Measurements from ENCODE around the gene CXCL8. TPM values are rescaled to one million over a fixed set of nuclear protein-coding genes. Genes with fewer than 3 reads are reported as not detected.
"Not testable (repeated sequence)": the region's sequence is repeated elsewhere in the genome, so short reads cannot be mapped to it uniquely, and the experiment has no call there.

The CXCL8 gene
- total RNA-seq (5.2 and 12.6 TPM in 2 replicates), polyA plus RNA-seq (3.4 and 6.4 TPM in 2 replicates), polyA minus RNA-seq (18.1 and 19.6 TPM in 2 replicates), Bru-seq, nascent RNA (percentile 97 among the genes with signal in this experiment), BruChase-seq, experiment 1, labeled RNA remaining after a 6-hour chase (percentile 54 among the genes with signal in this experiment), BruChase-seq, experiment 2, labeled RNA remaining after a 2-hour chase (percentile 64 among the genes with signal in this experiment)
- 13.7 and 15.1 TPM in 2 replicates for polyA plus RNA-seq (2011; cell fraction: cytosol; rRNA removed)
- polyA plus RNA-seq (2011; cell fraction: nucleus; rRNA removed): 15.6 and 21.3 TPM in 2 replicates
- 35.7 and 56.4 TPM in 2 replicates for polyA plus RNA-seq (2012)
- 6.1 TPM for polyA minus RNA-seq (2011; cell fraction: cytosol; rRNA and poly(A)+ RNA removed)
- 14.4 and 30.7 TPM in 2 replicates for polyA minus RNA-seq (2011; cell fraction: nucleus; rRNA and poly(A)+ RNA removed)
- long read RNA-seq, transcript CXCL8-201 (4 exons, 1,705 nt): major isoform, 9 of 9 reads
- long read RNA-seq, partial matches to known transcripts: 0 of 9 reads
- long read RNA-seq, other reads (novel, unspliced or antisense): 0 of 9 reads

DNA sequence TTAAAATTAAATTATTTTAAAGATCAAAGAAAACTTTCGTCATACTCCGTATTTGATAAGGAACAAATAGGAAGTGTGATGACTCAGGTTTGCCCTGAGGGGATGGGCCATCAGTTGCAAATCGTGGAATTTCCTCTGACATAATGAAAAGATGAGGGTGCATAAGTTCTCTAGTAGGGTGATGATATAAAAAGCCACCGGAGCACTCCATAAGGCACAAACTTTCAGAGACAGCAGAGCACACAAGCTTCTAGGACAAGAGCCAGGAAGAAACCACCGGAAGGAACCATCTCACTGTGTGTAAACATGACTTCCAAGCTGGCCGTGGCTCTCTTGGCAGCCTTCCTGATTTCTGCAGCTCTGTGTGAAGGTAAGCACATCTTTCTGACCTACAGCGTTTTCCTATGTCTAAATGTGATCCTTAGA is at the start of gene CXCL8:
CXCL8 (plus strand) TSS at position 217 of the 426 bp plus-strand sequence; CDS start at position 307, 90 bp downstream.
- Histone ChIP-seq H4K20me1 (replicated peaks; ENCODE audit: control insufficient read depth, extremely low read depth, insufficient read depth, low read length) (no peaks in the 10 kb centered on the region), H3K4me2 (ENCODE audit: insufficient read depth, low read length) (peak within 1 kb of the TSS; percentile 90), H3K9me1 (replicated peaks; ENCODE audit: control insufficient read depth, extremely low read depth, insufficient read depth, low read length) (no peaks in the 10 kb centered on the region), H3K4me3 (replicated peaks in 1 of 3; ENCODE audit: insufficient read depth in 1 of 3, low read depth in 1 of 3, low read length in 3 of 3) (peak within 1 kb of the TSS in 2 of 3 experiments; percentile 20 to 62), H3K79me2 (ENCODE audit: control insufficient read depth, insufficient read depth, low read length) (no peaks in the 10 kb centered on the region), H3K36me3 (ENCODE audit: control insufficient read depth in 2 of 2, extremely low read depth in 1 of 2, insufficient read depth in 2 of 2, low read length in 2 of 2) (no peaks in the 10 kb centered on the region), H3K27ac (ENCODE audit: insufficient read depth, low read depth, low read length) (peak within 1 kb of the TSS; percentile 75), H3K4me1 (ENCODE audit: control insufficient read depth, extremely low read depth, insufficient read depth, low read length) (peaks cover 28% of the 10 kb centered on the region), H3K27me3 (ENCODE audit: control insufficient read depth in 2 of 2, insufficient read depth in 2 of 2, low read length in 2 of 2) (no peaks in the 10 kb centered on the region), H2AFZ (ENCODE audit: low read depth, low read length) (no peak within 1 kb of the TSS), H3K9me3 (replicated peaks; ENCODE audit: control insufficient read depth, insufficient read depth, low read length) (no peaks in the 10 kb centered on the region), H3K9ac (replicated peaks; ENCODE audit: extremely low read depth, insufficient read depth, low read length) (peak within 1 kb of the TSS; percentile 46)
- ChIA-PET CTCF (interaction anchor here (0.9 to 2.7 kb wide), 10 partner anchors 9 to 394 kb away, joined by 3 to 31 read pairs (median 6); no protein-coding TSS in a partner anchor), POLR2A (interaction anchor here (0.8 to 0.9 kb wide), 2 partner anchors 42 to 79 kb away, joined by 3 read pairs; no protein-coding TSS in a partner anchor)
- DNase-seq (ENCODE audit: low read depth, low spot score) (peak; percentile 94), FAIRE-seq (peak; percentile 95)
- dilution Hi-C loops (cut with MboI; ENCODE audit: extremely low pct_ligation_motif_present, low sequenced_read_pairs): no loop called here
- BruUV-seq (replicated peaks): no TSS peak
- intact Hi-C loops (cut with micrococcal nuclease): loop anchor here (1.0 to 5.0 kb wide), 7 partner anchors 14 to 877 kb away; no protein-coding TSS in a partner anchor
- TF ChIP-seq FOS (IDR thresholded peaks at IDR 0.05; ENCODE audit: borderline replicate concordance, insufficient read depth, low read length) (peak; percentile 93), GATA2 (IDR thresholded peaks at IDR 0.05; ENCODE audit: insufficient read depth, insufficient read length, low read depth, low read length) (peak; percentile 95), POLR2A (IDR thresholded peaks at IDR 0.05; ENCODE audit: low read depth, low read length) (peak; percentile 73), POLR2AphosphoS5 (IDR thresholded peaks at IDR 0.05; ENCODE audit: insufficient read depth, low read depth, low read length) (peak; percentile 98), JUN (IDR thresholded peaks at IDR 0.05; ENCODE audit: borderline replicate concordance, insufficient read depth, insufficient read length, low read depth) (peak; percentile 89)
- TF ChIP-seq, protein P1, sequence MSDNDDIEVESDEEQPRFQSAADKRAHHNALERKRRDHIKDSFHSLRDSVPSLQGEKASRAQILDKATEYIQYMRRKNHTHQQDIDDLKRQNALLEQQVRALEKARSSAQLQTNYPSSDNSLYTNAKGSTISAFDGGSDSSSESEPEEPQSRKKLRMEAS (IDR thresholded peaks at IDR 0.05; ENCODE audit: insufficient read depth, insufficient read length): no peak
- TF ChIP-seq, protein P2, sequence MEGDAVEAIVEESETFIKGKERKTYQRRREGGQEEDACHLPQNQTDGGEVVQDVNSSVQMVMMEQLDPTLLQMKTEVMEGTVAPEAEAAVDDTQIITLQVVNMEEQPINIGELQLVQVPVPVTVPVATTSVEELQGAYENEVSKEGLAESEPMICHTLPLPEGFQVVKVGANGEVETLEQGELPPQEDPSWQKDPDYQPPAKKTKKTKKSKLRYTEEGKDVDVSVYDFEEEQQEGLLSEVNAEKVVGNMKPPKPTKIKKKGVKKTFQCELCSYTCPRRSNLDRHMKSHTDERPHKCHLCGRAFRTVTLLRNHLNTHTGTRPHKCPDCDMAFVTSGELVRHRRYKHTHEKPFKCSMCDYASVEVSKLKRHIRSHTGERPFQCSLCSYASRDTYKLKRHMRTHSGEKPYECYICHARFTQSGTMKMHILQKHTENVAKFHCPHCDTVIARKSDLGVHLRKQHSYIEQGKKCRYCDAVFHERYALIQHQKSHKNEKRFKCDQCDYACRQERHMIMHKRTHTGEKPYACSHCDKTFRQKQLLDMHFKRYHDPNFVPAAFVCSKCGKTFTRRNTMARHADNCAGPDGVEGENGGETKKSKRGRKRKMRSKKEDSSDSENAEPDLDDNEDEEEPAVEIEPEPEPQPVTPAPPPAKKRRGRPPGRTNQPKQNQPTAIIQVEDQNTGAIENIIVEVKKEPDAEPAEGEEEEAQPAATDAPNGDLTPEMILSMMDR (IDR thresholded peaks at IDR 0.05; ENCODE audit: extremely low read depth in 1 of 2, insufficient read depth in 1 of 2, low read depth in 1 of 2, low read length in 2 of 2): no peak

GRCh38 chr4:73691201-73691600 is 49.2 kb upstream of the CXCL8 start:
- BruUV-seq (replicated peaks): not testable (repeated sequence)

More at GRCh38 chr4:73691201-73691600, 49.2 kb upstream of the CXCL8 start:
- intact Hi-C loops (cut with micrococcal nuclease); H3K27ac ChIP-seq (ENCODE audit: insufficient read depth, low read depth, low read length); H3K36me3 ChIP-seq (ENCODE audit: control insufficient read depth in 2 of 2, extremely low read depth in 1 of 2, insufficient read depth in 2 of 2, low read length in 2 of 2); H3K9ac ChIP-seq (replicated peaks; ENCODE audit: extremely low read depth, insufficient read depth, low read length); dilution Hi-C loops (cut with MboI; ENCODE audit: extremely low pct_ligation_motif_present, low sequenced_read_pairs); H3K4me1 ChIP-seq (ENCODE audit: control insufficient read depth, extremely low read depth, insufficient read depth, low read length); DNase-seq (ENCODE audit: low read depth, low spot score); H3K27me3 ChIP-seq (ENCODE audit: control insufficient read depth in 2 of 2, insufficient read depth in 2 of 2, low read length in 2 of 2); H4K20me1 ChIP-seq (replicated peaks; ENCODE audit: control insufficient read depth, extremely low read depth, insufficient read depth, low read length); H3K4me2 ChIP-seq (ENCODE audit: insufficient read depth, low read length); H2AFZ ChIP-seq (ENCODE audit: low read depth, low read length); H3K4me3 ChIP-seq (replicated peaks in 1 of 3; ENCODE audit: insufficient read depth in 1 of 3, low read depth in 1 of 3, low read length in 3 of 3); H3K79me2 ChIP-seq (ENCODE audit: control insufficient read depth, insufficient read depth, low read length); POLR2A ChIA-PET; FAIRE-seq; H3K9me3 ChIP-seq (replicated peaks; ENCODE audit: control insufficient read depth, insufficient read depth, low read length); H3K9me1 ChIP-seq (replicated peaks; ENCODE audit: control insufficient read depth, extremely low read depth, insufficient read depth, low read length); CTCF ChIA-PET: not testable (repeated sequence)
